Fibroblast of villous mesenchyme (primary cell): ENCODE data around the gene RBM7. TPM values are rescaled to one million over a fixed set of nuclear protein-coding genes. Genes with fewer than 3 reads are reported as not detected.

Source experiments
- DNase-seq: peaks from one replicate; pipeline ENCODE4 v3.0.0-alpha.2; 2010; ENCODE audit warnings: low read depth
- H3K4me3 ChIP-seq: 2 replicates; pipeline ENCODE4 v1.5.1; 2011; ENCODE audit warnings: low read depth, mild to moderate bottlenecking, low read length
- total RNA-seq: library from RNA; depleted of rRNA; stranded (reverse); fragments of >200 nt; gene quantifications from 2 replicates; pipeline ENCODE4 v1.2.3, GENCODE V29; 2012
- TF ChIP-seq, protein P1 (sequence below): IDR thresholded peaks from 2 replicates; pipeline ENCODE4 v1.5.1; 2012; ENCODE audit warnings: low read depth, mild to moderate bottlenecking, low read length; ENCODE audit not compliant: insufficient read depth

The RBM7 gene, protein sequence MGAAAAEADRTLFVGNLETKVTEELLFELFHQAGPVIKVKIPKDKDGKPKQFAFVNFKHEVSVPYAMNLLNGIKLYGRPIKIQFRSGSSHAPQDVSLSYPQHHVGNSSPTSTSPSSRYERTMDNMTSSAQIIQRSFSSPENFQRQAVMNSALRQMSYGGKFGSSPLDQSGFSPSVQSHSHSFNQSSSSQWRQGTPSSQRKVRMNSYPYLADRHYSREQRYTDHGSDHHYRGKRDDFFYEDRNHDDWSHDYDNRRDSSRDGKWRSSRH
- 30.6 and 53.1 TPM in 2 replicates for total RNA-seq

DNA sequence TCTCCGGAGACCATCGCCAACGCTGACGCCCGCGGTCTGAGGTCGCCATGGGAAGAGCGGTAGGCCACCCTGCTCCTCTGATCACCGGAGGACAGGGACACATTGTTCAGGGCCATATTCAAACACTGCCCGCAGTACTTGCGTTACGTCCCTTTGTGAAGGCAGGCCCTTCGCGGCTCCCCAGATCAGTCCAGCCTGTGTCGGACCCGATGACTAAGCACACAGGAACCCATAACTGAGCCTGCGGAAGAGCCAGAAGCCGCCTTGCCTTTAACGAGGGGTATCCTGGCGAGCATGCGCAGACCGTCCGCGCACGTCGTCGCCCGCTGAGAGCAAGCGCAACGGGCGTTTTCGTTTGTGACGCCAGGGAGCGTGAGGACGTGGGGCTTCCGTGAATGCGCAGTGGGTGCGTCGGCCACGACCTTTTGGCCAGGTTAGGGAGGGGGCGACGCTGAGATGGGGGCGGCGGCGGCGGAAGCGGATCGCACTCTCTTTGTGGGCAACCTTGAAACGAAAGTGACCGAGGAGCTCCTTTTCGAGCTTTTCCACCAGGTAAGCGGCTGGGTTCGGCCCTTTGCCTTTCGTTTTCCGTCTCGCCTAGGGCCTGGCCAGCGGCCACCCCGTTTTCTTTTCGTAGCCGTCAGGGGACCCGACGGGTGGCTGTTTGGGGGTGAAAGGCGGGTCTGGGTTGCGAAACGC, at the start of gene RBM7, which contains the start of gene C11orf71:
RBM7 (plus strand) TSS at position 451 of the 699 bp plus-strand sequence; CDS start at position 457, 6 bp downstream.
C11orf71 (minus strand) TSS at position 296 of the 699 bp plus-strand sequence; CDS start at position 116, 180 bp downstream.
- peak; percentile 99 for DNase-seq
- peak within 1 kb of the TSS; percentile 90 for H3K4me3 ChIP-seq
- TF ChIP-seq, protein P1, sequence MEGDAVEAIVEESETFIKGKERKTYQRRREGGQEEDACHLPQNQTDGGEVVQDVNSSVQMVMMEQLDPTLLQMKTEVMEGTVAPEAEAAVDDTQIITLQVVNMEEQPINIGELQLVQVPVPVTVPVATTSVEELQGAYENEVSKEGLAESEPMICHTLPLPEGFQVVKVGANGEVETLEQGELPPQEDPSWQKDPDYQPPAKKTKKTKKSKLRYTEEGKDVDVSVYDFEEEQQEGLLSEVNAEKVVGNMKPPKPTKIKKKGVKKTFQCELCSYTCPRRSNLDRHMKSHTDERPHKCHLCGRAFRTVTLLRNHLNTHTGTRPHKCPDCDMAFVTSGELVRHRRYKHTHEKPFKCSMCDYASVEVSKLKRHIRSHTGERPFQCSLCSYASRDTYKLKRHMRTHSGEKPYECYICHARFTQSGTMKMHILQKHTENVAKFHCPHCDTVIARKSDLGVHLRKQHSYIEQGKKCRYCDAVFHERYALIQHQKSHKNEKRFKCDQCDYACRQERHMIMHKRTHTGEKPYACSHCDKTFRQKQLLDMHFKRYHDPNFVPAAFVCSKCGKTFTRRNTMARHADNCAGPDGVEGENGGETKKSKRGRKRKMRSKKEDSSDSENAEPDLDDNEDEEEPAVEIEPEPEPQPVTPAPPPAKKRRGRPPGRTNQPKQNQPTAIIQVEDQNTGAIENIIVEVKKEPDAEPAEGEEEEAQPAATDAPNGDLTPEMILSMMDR, result no peak

DNA sequence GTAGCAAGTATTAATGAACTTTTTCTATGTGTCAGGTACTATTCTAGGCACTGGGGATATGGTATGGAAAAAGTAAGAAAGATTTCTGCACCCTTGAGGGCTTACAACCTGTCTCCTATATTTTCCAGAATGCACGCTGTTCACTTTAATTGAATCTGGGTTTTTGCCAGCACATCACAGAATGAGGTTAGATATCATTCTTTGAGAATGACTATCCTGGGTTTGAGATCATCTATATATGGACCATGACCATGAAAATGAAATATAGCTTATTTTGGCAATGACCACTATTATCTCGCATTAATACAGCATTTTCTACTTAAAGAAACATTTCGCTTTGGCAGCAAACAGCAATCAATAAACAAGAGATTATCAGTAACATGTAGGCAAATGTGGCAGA, 47.0 kb upstream of the RBM7 start:
- TF ChIP-seq, protein P1, result no peak
- no peak for DNase-seq
- H3K4me3 ChIP-seq, result no peak overlapping the region

DNA sequence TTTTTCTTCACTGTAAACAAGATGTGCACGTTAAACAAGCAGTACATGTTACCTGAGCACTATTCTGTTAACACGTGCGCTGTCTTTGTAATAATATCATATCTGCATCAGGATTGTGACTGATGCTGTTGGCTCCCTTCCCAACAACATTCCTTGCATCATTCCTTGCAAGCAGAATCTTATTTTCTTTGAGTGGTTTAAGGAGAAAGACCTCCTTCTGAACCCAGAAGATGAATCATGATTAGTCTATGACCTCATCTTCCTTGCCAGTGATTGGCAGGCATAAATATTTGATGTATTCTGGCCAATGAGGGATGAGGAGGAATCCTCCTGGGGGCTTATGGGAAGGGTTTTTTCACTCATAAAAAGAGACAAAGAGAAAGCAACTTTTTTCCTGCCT, 46.4 kb upstream of the RBM7 start:
- TF ChIP-seq, protein P1, result no peak
- DNase-seq, result peak; percentile 51
- no peak overlapping the region for H3K4me3 ChIP-seq

DNA sequence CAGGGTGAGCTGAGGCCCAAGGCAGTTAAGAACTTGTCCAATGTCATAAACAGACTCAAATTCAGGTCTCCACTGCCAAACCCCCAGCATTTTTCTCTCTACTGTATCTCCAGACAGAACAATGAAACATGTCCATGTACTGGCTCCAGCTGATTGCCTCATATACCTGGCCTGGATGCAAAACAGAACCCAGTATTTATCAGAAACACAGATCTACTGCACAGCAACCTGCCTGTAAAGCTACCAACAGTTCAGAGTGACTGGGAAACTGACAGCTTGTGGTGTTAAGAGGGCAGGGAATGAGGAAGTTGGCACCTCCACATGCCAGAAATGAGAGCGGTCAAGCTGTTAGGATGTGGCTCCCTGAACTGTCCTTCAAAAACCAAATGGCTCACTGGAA, 41.8 kb upstream of the RBM7 start:
- H3K4me3 ChIP-seq, result no peak overlapping the region
- TF ChIP-seq, protein P1, result no peak
- no peak for DNase-seq

DNA sequence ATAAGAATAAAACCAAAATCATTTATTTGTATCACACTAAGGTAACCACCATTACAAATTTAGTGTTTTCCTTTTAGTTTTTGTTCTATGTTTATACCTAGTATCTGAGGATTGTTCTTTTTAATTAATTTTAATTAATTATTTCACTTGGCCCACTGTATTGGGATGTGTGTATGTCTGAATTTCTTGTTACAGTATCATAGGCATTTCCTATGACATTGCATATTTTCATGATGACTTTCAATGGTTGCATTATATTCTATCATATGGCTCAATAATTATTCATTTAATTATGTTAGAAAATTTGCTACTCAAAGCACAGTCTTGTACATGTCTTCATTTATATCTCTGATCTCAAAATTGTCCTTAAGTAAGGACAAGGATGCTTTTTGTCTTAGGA, 41.1 kb upstream of the RBM7 start:
- no peak for DNase-seq
- no peak overlapping the region for H3K4me3 ChIP-seq
- TF ChIP-seq, protein P1, result no peak

DNA sequence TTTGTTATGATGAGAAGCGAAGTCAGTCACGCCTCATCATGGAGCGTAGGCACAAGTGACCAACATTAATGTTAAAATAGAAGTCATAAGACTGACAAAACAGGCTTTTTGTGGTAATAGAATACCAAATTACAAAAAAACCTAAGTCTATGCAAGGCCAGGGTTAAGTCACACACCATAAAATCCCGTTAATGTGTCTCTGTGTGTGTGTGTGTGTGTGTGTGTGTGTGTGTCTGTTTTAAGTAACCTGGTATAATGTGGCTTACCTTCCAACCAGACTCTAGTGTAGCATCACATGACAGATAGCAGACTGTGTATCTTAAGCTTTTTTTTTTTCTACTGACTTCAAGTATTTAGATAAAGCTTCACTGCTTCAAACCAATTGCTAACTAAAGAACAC, 38.1 kb upstream of the RBM7 start:
- TF ChIP-seq, protein P1, result no peak
- no peak for DNase-seq
- no peak overlapping the region for H3K4me3 ChIP-seq
